HG03066 (cell line): Measurements from ENCODE around the gene PVALEF.

ENCODE experiments used
- ATAC-seq: cut with Tn5 transposase; IDR thresholded peaks from one replicate; pipeline ENCODE4 v1.9.1; 2021; ENCODE audit warnings: low read depth; ENCODE audit not compliant: unreplicated experiment

PVALEF gene

GRCh38 chr17:81231766-81232581 lies 66.7 kb downstream of the PVALEF start:
- ATAC-seq, result no peak
